OCI-LY7 (cell line): ENCODE measurements around the gene NOX4. TPM values are rescaled to one million over a fixed set of nuclear protein-coding genes. Genes with fewer than 3 reads are reported as not detected.
"Not testable (repeated sequence)": the region's sequence is repeated elsewhere in the genome, so short reads cannot be mapped to it uniquely, and the experiment has no call there.

Experiments
- BruUV-seq: library from RNA; stranded (reverse); fragments of 400-500 nt; replicated peaks from 2 replicates; lab custom pipeline; 2021; lab: Mats Ljungman, UMichigan
- CTCF ChIA-PET: fragments of 300-600 bp; sonication (Branson Sonifier 250); formaldehyde crosslinking; loops from one replicate; lab custom pipeline; 2022; ENCODE audit warnings: antibody characterized with exemption; ENCODE audit not compliant: unreplicated experiment; lab: Charles Lee
- POLR2A ChIA-PET: fragments of 300-600 bp; sonication (Branson Sonifier 250); formaldehyde crosslinking; loops from one replicate; lab custom pipeline; 2022; ENCODE audit warnings: antibody characterized with exemption; lab: Charles Lee
- DNase-seq: peaks from one replicate; pipeline ENCODE4 v3.0.0-alpha.2; 2015; ENCODE audit warnings: low spot score
- H2AFZ ChIP-seq: fragments of 200-600 bp; sonication (generic), shearing (Covaris generic); 2 replicates; pipeline ENCODE4 v1.6.1; 2014; ENCODE audit warnings: mild to moderate bottlenecking, antibody characterized with exemption, low read length, moderate library complexity
- H3K27ac ChIP-seq: fragments of 200-600 bp; sonication (generic); 2 replicates; pipeline ENCODE4 v1.5.1; 2014; ENCODE audit warnings: mixed run types, low read depth, mild to moderate bottlenecking, moderate library complexity, low read length, inconsistent platforms; ENCODE audit not compliant: poor library complexity, severe bottlenecking
- H3K36me3 ChIP-seq: fragments of 200-600 bp; sonication (generic); 2 replicates; pipeline ENCODE4 v1.6.1; 2014; ENCODE audit warnings: mild to moderate bottlenecking, antibody characterized with exemption, low read length, moderate library complexity, mixed read lengths; ENCODE audit not compliant: insufficient read depth
- H3K4me1 ChIP-seq: fragments of 200-600 bp; sonication (generic); 2 replicates; pipeline ENCODE4 v1.5.1; 2014; ENCODE audit warnings: mild to moderate bottlenecking, low read length; ENCODE audit not compliant: insufficient read depth, poor library complexity, severe bottlenecking
- H3K4me2 ChIP-seq: fragments of 200-600 bp; sonication (generic); 2 replicates; pipeline ENCODE4 v1.6.1; 2014; ENCODE audit warnings: mild to moderate bottlenecking, low read length
- H3K4me3 ChIP-seq: fragments of 200-600 bp; sonication (generic); 2 replicates; pipeline ENCODE4 v1.5.1; 2014; ENCODE audit warnings: mild to moderate bottlenecking, low read depth, low read length; ENCODE audit not compliant: poor library complexity, severe bottlenecking
- H3K79me2 ChIP-seq: fragments of 200-600 bp; sonication (generic); 2 replicates; pipeline ENCODE4 v1.6.1; 2016; ENCODE audit warnings: low read depth, mild to moderate bottlenecking, low read length, moderate library complexity, mixed read lengths; ENCODE audit not compliant: insufficient read depth
- H3K9me2 ChIP-seq: fragments of 200-600 bp; sonication (generic); 2 replicates; pipeline ENCODE4 v1.6.1; 2016; ENCODE audit warnings: mild to moderate bottlenecking, low read length, mixed read lengths; ENCODE audit not compliant: insufficient read depth
- H3K9me3 ChIP-seq: fragments of 200-600 bp; sonication (generic); 2 replicates; pipeline ENCODE4 v1.6.1; 2014; ENCODE audit warnings: mild to moderate bottlenecking, mixed run types, low read length, mixed read lengths
- H4K20me1 ChIP-seq: fragments of 200-600 bp; sonication (generic); 2 replicates; pipeline ENCODE4 v1.6.1; 2014; ENCODE audit warnings: mild to moderate bottlenecking, antibody characterized with exemption, low read length, moderate library complexity, mixed read lengths; ENCODE audit not compliant: insufficient read depth
- EZH2phosphoT487 ChIP-seq: fragments of 200-600 bp; sonication (generic); IDR thresholded peaks from 2 replicates; pipeline ENCODE4 v1.6.1; 2018; ENCODE audit warnings: low read depth, borderline replicate concordance, mild to moderate bottlenecking, mixed run types, antibody characterized with exemption, low read length, moderate library complexity, mixed read lengths
- intact Hi-C: fragments of 100-400 bp; cut with micrococcal nuclease; formaldehyde crosslinking; loops from one replicate; pipeline ENCODE4 v1.10.0; 2022; ENCODE audit not compliant: unreplicated experiment
- total RNA-seq, 2 experiments: library from RNA; depleted of rRNA in 1 of 2; stranded (reverse); fragments of >200 nt in 1 of 2; shearing (Covaris generic) in 1 of 2; gene quantifications; 2 replicates each; pipeline ENCODE4 v1.2.3, GENCODE V29; 2014 to 2022
- TF ChIP-seq, protein P1 (sequence below): fragments of 200-600 bp; sonication (generic); conservative IDR thresholded peaks from 2 replicates; pipeline ENCODE4 v1.5.1; 2014; ENCODE audit warnings: mild to moderate bottlenecking, antibody characterized with exemption, low read length, moderate library complexity, mixed read lengths

NOX4 gene
- total RNA-seq, 2 experiments from 2014 or later: not detected

DNA sequence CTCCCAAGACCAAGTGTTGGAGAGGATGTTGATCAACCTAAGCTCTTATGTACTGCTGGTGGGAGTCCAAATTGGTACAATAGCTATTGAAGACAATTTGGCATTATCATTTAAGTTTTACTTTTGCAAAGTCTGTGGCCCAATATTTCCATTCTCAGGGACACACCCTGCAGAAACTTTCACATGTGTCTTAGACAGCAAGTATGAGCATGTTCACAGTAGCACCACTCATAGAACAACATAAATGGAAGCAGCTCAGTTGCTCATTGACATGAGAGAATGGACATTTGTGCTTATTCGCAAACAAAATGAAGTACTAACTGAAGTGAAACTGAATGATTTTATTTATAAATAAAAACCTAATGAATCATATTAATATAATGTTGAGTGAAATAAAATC is 135.5 kb downstream of the NOX4 start:
- no peaks in the 10 kb centered on the region for H3K4me1 ChIP-seq
- ChIA-PET POLR2A (interaction anchor here (0.6 kb wide), 1 partner anchor 1193 kb away, joined by 3 read pairs; no protein-coding TSS in a partner anchor), CTCF (no interaction called here)
- no peak overlapping the region for H3K27ac ChIP-seq
- TF ChIP-seq EZH2phosphoT487: no peak
- TF ChIP-seq, protein P1, sequence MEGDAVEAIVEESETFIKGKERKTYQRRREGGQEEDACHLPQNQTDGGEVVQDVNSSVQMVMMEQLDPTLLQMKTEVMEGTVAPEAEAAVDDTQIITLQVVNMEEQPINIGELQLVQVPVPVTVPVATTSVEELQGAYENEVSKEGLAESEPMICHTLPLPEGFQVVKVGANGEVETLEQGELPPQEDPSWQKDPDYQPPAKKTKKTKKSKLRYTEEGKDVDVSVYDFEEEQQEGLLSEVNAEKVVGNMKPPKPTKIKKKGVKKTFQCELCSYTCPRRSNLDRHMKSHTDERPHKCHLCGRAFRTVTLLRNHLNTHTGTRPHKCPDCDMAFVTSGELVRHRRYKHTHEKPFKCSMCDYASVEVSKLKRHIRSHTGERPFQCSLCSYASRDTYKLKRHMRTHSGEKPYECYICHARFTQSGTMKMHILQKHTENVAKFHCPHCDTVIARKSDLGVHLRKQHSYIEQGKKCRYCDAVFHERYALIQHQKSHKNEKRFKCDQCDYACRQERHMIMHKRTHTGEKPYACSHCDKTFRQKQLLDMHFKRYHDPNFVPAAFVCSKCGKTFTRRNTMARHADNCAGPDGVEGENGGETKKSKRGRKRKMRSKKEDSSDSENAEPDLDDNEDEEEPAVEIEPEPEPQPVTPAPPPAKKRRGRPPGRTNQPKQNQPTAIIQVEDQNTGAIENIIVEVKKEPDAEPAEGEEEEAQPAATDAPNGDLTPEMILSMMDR: no peak
- no peaks in the 10 kb centered on the region for H3K79me2 ChIP-seq
- no peak overlapping the region for H3K4me3 ChIP-seq
- DNase-seq: no peak
- intact Hi-C loops: no loop called here
- H3K4me2 ChIP-seq: no peak overlapping the region
- BruUV-seq: no TSS peak
- H3K9me2 ChIP-seq: no peaks in the 10 kb centered on the region
- H4K20me1 ChIP-seq: no peaks in the 10 kb centered on the region
- no peak overlapping the region for H2AFZ ChIP-seq
- H3K36me3 ChIP-seq: no peaks in the 10 kb centered on the region
- H3K9me3 ChIP-seq: no peaks in the 10 kb centered on the region

DNA sequence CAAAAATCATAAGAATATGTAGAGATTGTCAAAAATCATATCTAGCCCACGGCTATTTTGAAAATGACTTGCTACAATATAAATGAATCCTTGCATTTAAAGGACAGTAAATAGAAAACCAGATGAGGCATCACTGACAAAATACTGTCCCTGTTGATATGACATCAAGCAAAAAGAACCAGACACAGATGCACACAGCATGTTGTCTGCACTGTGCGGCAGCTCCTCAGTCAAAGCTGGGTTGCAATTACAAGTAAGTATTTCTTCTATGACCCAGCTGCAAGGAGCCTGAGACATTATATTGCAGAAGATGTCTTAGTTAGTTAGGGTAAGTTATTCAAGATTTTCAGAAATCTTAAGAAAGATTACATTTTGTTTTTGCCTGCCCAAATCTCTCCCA is 136.7 kb downstream of the NOX4 start:
- H3K4me3 ChIP-seq, H3K4me1 ChIP-seq, H3K9me2 ChIP-seq, H3K79me2 ChIP-seq, H2AFZ ChIP-seq, H4K20me1 ChIP-seq, CTCF ChIA-PET, H3K27ac ChIP-seq, H3K4me2 ChIP-seq, BruUV-seq, H3K36me3 ChIP-seq, DNase-seq, H3K9me3 ChIP-seq, intact Hi-C loops, POLR2A ChIA-PET: not testable (repeated sequence)

DNA sequence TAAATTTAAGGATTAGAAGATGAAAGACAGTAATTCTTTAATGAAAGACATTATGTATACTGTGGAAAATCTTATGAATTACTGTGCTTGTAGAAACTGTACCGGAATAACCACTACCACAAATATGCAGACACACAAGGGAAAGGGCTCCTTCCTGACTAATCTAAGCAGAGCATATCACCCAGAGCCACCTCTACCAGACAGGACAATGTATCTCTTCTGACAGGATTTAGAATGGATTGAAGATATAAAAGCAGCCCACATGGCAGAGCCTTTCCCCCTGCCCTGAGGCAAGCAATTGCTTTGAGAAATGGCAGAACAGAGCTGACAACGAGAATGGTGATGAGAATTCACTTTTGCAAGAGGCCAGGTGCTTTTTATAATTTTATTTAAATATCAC is 144.1 kb downstream of the NOX4 start:
- ChIA-PET CTCF (no interaction called here), POLR2A (no interaction called here)
- Histone ChIP-seq H3K9me2 (no peaks in the 10 kb centered on the region), H4K20me1 (no peaks in the 10 kb centered on the region), H2AFZ (no peak overlapping the region), H3K4me3 (no peak overlapping the region), H3K9me3 (no peaks in the 10 kb centered on the region), H3K4me2 (no peak overlapping the region), H3K4me1 (no peaks in the 10 kb centered on the region), H3K36me3 (no peaks in the 10 kb centered on the region), H3K79me2 (no peaks in the 10 kb centered on the region), H3K27ac (no peak overlapping the region)
- no TSS peak for BruUV-seq
- DNase-seq: no peak
- intact Hi-C loops: no loop called here
- TF ChIP-seq, protein P1: no peak
